Vagina (tissue), 2 donors: Measurements from ENCODE around the gene FXYD6. TPM values are rescaled to one million over a fixed set of nuclear protein-coding genes. Genes with fewer than 3 reads are reported as not detected.
A peak's percentile ranks its signal among the peaks of the same experiment; 100 is the strongest.
"Not testable (repeated sequence)": the region's sequence is repeated elsewhere in the genome, so short reads cannot be mapped to it uniquely, and the experiment has no call there.

ENCODE experiments used
- DNase-seq, 2 donors: peaks; one replicate each; pipeline ENCODE4 v3.0.0-alpha.2; 2017; ENCODE audit errors: extremely low spot score in 2 of 2
- H3K27ac ChIP-seq: fragments of 200-600 bp; sonication (generic); one replicate; pipeline ENCODE4 v1.5.1; 2019
- H3K27me3 ChIP-seq: fragments of 200-600 bp; sonication (generic); one replicate; pipeline ENCODE4 v1.5.1; 2019
- H3K36me3 ChIP-seq, 2 donors: fragments of 200-600 bp; sonication (generic); one replicate each; pipeline ENCODE4 v1.5.1; 2017 to 2019
- H3K4me1 ChIP-seq: fragments of 200-600 bp; sonication (generic); one replicate; pipeline ENCODE4 v1.5.1; 2019
- H3K4me3 ChIP-seq, 2 donors: fragments of 200-600 bp; sonication (generic); 1 replicate in 1 of 2; 2 replicates in 1 of 2; pipeline ENCODE4 v1.5.1; 2016 to 2019
- H3K9me3 ChIP-seq: fragments of 200-600 bp; sonication (generic); one replicate; pipeline ENCODE4 v1.5.1; 2019
- POLR2A ChIP-seq, 2 donors: fragments of 450-650 bp; IDR thresholded peaks; one replicate each; pipeline ENCODE4 v1.6.1; 2017; ENCODE audit warnings: antibody characterized with exemption in 2 of 2, mild to moderate bottlenecking in 2 of 2, moderate library complexity in 2 of 2
- POLR2AphosphoS5 ChIP-seq, 2 donors: sonication (generic); formaldehyde crosslinking; IDR thresholded peaks; one replicate each; pipeline ENCODE4 v1.9.0; 2017; ENCODE audit warnings: antibody characterized with exemption in 2 of 2, mild to moderate bottlenecking in 2 of 2, low read depth in 1 of 2; ENCODE audit not compliant: insufficient read depth in 1 of 2
- intact Hi-C: fragments of 100-400 bp; cut with DNase I; formaldehyde crosslinking; loops from one replicate; pipeline ENCODE4 v1.15.1; 2023
- total RNA-seq: library from RNA; depleted of rRNA; stranded (reverse); fragments of >200 nt; gene quantifications from one replicate; pipeline ENCODE4 v1.2.3, GENCODE V29; 2016
- TF ChIP-seq, protein P1 (sequence below), 3 experiments: fragments of 450-650 bp in 2 of 3; fragments of 200-600 bp in 1 of 3; sonication (generic) in 1 of 3; IDR thresholded peaks; one replicate each; pipeline ENCODE4 v1.5.1; 2017 to 2019; ENCODE audit warnings: antibody characterized with exemption in 3 of 3, mild to moderate bottlenecking in 2 of 3, moderate library complexity in 2 of 3

Gene FXYD6
- total RNA-seq, 1 donor from 2014 or later, result 75.4 TPM

DNA sequence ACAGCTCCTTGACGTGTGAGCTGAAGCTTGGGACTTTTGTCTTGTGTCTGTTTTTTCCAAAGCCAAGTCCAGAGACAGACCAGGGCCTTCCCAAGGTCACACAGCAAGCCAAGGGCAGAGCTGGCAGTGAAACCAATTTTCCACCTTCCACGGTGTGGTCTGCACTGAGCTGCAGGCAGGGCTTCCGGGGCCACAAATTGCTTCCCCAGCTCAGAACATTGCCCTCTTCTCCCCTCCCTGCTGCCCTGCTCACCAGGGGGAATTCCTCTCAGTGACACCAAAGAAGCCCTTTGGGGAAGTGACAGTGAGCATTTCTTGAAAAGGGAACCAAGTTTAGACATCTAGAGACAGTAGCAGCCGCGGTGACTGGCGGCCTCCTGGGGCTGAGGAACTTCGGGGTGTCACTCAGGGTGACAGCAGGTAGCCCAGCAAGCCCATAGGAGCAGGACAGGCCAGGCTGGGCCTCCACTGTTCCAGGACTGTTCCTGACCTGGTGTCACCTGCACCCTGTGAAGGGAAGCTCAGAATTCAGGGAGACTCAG, 61.1 kb downstream of the FXYD6 start:
- intact Hi-C loops, result loop anchor here (10.0 kb wide), 1 partner anchor 391 kb away; no protein-coding TSS in a partner anchor
- no peak overlapping the region for H3K4me3 ChIP-seq
- H3K36me3 ChIP-seq, result no peaks in the 10 kb centered on the region
- no peak for DNase-seq
- no peaks in the 10 kb centered on the region for H3K9me3 ChIP-seq
- TF ChIP-seq, protein P1, sequence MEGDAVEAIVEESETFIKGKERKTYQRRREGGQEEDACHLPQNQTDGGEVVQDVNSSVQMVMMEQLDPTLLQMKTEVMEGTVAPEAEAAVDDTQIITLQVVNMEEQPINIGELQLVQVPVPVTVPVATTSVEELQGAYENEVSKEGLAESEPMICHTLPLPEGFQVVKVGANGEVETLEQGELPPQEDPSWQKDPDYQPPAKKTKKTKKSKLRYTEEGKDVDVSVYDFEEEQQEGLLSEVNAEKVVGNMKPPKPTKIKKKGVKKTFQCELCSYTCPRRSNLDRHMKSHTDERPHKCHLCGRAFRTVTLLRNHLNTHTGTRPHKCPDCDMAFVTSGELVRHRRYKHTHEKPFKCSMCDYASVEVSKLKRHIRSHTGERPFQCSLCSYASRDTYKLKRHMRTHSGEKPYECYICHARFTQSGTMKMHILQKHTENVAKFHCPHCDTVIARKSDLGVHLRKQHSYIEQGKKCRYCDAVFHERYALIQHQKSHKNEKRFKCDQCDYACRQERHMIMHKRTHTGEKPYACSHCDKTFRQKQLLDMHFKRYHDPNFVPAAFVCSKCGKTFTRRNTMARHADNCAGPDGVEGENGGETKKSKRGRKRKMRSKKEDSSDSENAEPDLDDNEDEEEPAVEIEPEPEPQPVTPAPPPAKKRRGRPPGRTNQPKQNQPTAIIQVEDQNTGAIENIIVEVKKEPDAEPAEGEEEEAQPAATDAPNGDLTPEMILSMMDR (IDR thresholded peaks at IDR 0.05), result no peak
- TF ChIP-seq POLR2A (IDR thresholded peaks at IDR 0.05) (no peak), POLR2AphosphoS5 (IDR thresholded peaks at IDR 0.05; ENCODE audit: insufficient read depth in 1 of 2, low read depth in 1 of 2) (no peak)
- H3K4me1 ChIP-seq, result peaks cover 32% of the 10 kb centered on the region
- H3K27ac ChIP-seq, result peak overlapping the region; percentile 46
- no peaks in the 10 kb centered on the region for H3K27me3 ChIP-seq

DNA sequence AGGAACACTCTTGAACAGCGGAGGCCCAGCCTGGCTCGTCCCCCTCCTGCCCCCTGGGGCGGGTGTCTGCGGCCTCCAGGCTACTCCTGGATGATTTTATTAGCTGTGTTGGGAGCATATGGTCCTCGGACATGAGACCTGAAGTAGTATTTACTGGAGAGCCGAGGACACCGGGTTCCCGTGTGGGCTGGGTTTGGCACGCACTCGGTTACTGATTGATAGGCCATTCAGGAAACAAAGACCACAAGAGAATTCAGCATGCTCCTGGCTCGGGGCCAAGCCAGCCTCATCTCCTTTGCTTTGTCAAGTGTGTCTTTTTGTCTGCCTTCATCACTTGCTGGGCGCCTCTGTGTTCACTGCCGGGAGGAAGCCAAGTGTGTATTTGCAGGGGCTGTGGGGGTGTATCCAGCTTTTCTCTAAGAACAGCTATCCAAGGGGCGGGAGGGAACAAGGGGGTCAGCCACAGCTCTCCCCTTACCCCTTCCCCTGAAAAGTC, 61.6 kb downstream of the FXYD6 start:
- H3K4me3 ChIP-seq, result no peak overlapping the region
- no peaks in the 10 kb centered on the region for H3K9me3 ChIP-seq
- H3K4me1 ChIP-seq, result peaks cover 32% of the 10 kb centered on the region
- TF ChIP-seq, protein P1 (IDR thresholded peaks at IDR 0.05), result no peak
- no peak for TF ChIP-seq POLR2A (IDR thresholded peaks at IDR 0.05)
- no peak for TF ChIP-seq POLR2AphosphoS5 (IDR thresholded peaks at IDR 0.05; ENCODE audit: insufficient read depth in 1 of 2, low read depth in 1 of 2)
- intact Hi-C loops, result loop anchor here (10.0 kb wide), 1 partner anchor 390 kb away; no protein-coding TSS in a partner anchor
- DNase-seq, result no peak
- no peaks in the 10 kb centered on the region for H3K36me3 ChIP-seq
- H3K27ac ChIP-seq, result peak overlapping the region; percentile 46
- H3K27me3 ChIP-seq, result no peaks in the 10 kb centered on the region

DNA sequence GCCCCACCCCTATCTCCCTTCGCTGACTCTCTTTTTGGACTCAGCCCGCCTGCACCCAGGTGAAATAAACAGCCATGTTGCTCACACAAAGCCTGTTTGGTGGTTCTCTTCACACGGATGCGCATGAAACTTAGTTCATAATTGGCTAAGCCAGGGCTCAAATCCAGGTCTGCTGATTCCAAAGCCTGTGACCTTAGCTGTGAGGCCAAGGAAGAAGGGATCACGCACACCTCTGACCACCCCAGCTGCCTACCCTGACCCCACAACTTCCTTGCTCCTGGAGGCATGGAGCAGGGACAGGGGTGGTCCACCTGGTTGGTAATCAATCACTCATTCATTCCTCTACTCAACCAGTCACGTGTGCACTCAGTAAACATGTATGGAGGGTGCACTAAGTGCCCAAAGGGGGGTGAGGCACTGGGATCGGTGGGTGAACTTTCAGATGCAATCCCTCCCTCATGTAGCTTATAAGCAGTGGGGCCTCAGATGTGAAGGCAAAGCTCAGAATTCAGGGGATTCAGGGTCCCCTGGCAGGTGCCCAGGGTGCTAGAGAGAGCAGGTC, 62.2 kb downstream of the FXYD6 start:
- Histone ChIP-seq H3K27me3 (no peaks in the 10 kb centered on the region), H3K36me3 (no peaks in the 10 kb centered on the region), H3K4me3 (no peak overlapping the region), H3K9me3 (no peaks in the 10 kb centered on the region), H3K27ac (no peak overlapping the region), H3K4me1 (peaks cover 32% of the 10 kb centered on the region)
- intact Hi-C loops, result loop anchor here (10.0 kb wide), 1 partner anchor 389 kb away; no protein-coding TSS in a partner anchor
- TF ChIP-seq POLR2AphosphoS5 (IDR thresholded peaks at IDR 0.05; ENCODE audit: insufficient read depth in 1 of 2, low read depth in 1 of 2), result no peak
- no peak for TF ChIP-seq POLR2A (IDR thresholded peaks at IDR 0.05)
- TF ChIP-seq, protein P1 (IDR thresholded peaks at IDR 0.05), result no peak
- no peak for DNase-seq

DNA sequence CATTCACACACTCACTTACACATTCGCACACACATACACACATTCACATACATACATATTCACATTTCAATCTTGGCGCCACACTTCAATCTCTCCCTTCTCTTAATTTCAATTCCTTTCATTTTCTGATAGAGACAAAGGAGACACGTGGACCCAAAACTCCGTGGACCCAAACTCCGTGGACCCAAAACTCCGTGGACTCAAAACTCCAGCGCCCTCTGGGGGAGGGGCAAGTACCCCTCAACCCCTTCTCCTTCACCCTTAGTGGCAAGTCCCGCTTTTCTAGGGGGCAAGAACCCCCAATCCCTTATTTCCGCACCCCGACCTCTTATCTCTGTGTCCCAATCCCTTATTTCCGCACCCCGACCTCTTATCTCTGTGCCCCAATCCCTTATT, 66.4 kb downstream of the FXYD6 start:
- not testable (repeated sequence) for H3K27me3 ChIP-seq, H3K27ac ChIP-seq, DNase-seq, H3K9me3 ChIP-seq, H3K4me3 ChIP-seq, H3K36me3 ChIP-seq
- H3K4me1 ChIP-seq, result peaks cover 11% of the 10 kb centered on the region
- intact Hi-C loops, result loop anchor here (10.0 kb wide), 1 partner anchor 385 kb away; no protein-coding TSS in a partner anchor

DNA sequence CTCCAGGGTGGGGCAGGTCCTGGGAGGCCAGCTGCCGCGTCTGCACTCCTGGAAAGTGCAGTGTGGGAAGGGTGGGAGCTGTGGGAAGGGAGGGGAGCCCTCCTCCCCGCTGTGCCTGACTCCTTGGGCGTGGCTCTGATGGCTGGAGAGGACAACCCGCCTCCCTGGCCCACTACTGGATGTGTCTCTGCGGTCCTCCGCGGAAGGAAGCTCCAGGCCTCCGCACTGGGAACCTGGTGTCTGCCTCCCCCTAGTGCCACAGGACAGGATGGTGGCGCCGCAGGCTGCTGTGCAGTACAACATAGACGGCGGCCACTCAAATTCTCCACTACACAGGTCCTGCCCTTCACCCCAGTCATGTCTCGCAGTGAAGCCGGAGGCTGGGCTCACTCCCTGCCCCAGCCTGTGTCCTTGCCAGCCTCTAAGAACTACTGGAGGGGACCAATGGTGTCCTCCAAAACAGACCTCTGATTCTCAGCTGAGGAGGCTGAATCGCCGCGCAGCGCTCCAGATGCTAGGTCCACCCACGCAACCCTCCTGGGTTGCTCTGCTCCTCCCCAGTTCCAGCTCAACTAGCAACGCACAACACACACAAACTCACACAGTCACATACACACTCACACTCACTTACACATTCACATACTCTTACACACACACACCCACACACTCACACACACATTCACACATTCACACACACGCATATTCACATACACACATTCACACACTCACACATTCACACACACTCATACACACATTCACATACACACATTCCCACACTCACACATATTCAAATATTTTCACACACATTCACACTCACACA, 67.0 kb downstream of the FXYD6 start:
- H3K9me3 ChIP-seq, result no peaks in the 10 kb centered on the region
- no peak for TF ChIP-seq POLR2AphosphoS5 (IDR thresholded peaks at IDR 0.05; ENCODE audit: insufficient read depth in 1 of 2, low read depth in 1 of 2)
- no peak for TF ChIP-seq POLR2A (IDR thresholded peaks at IDR 0.05)
- TF ChIP-seq, protein P1 (IDR thresholded peaks at IDR 0.05), result peak in 2 of 3 experiments; percentile 30 to 35
- no peaks in the 10 kb centered on the region for H3K27me3 ChIP-seq
- no peak overlapping the region for H3K4me3 ChIP-seq
- intact Hi-C loops, result loop anchor here (2.0 to 10.0 kb wide), 3 partner anchors 138 to 385 kb away; no protein-coding TSS in a partner anchor
- peaks cover 5% of the 10 kb centered on the region for H3K4me1 ChIP-seq
- no peaks in the 10 kb centered on the region for H3K36me3 ChIP-seq
- no peak for DNase-seq
- peak overlapping the region; percentile 15 for H3K27ac ChIP-seq
